Liver (tissue), 9 donors: Measurements from ENCODE around the gene ART3. TPM values are rescaled to one million over a fixed set of nuclear protein-coding genes. Genes with fewer than 3 reads are reported as not detected.

ENCODE experiments used
- DNase-seq: peaks from one replicate; pipeline ENCODE4 v3.0.0-alpha.2; 2017; ENCODE audit warnings: low spot score
- H3K27ac ChIP-seq, 2 donors: one replicate each; pipeline ENCODE4 v1.7.0; 2013; ENCODE audit warnings: inconsistent platforms in 2 of 2, low read length in 2 of 2, control low read depth in 1 of 2, low read depth in 1 of 2, mild to moderate bottlenecking in 1 of 2
- H3K27me3 ChIP-seq, 4 donors: one replicate each; pipeline versions ENCODE4 v1.6.1 to v1.7.0; 2013; ENCODE audit warnings: low read length in 3 of 4, inconsistent platforms in 1 of 4, mild to moderate bottlenecking in 1 of 4, moderate library complexity in 1 of 4; ENCODE audit not compliant: control insufficient read depth in 4 of 4, insufficient read depth in 4 of 4
- H3K36me3 ChIP-seq, 4 donors: one replicate each; pipeline versions ENCODE4 v1.6.1 to v1.7.0; 2013; ENCODE audit warnings: low read length in 3 of 4, mild to moderate bottlenecking in 3 of 4, low read depth in 1 of 4, moderate library complexity in 1 of 4; ENCODE audit not compliant: control insufficient read depth in 4 of 4, insufficient read depth in 3 of 4
- H3K4me1 ChIP-seq, 4 donors: one replicate each; pipeline versions ENCODE4 v1.6.1 to v1.7.0; 2013; ENCODE audit warnings: low read length in 3 of 4, mild to moderate bottlenecking in 3 of 4, moderate library complexity in 1 of 4; ENCODE audit not compliant: control insufficient read depth in 4 of 4, insufficient read depth in 4 of 4
- H3K4me3 ChIP-seq, 3 donors: one replicate each; pipeline versions ENCODE4 v1.6.1 to v1.7.0; 2013; ENCODE audit warnings: low read length in 3 of 3, control low read depth in 1 of 3, low read depth in 1 of 3, mild to moderate bottlenecking in 1 of 3
- H3K9ac ChIP-seq, 2 donors: one replicate each; pipeline ENCODE4 v1.7.0; 2013; ENCODE audit warnings: low read length in 2 of 2, mild to moderate bottlenecking in 2 of 2, moderate library complexity in 2 of 2, control low read depth in 1 of 2, low read depth in 1 of 2
- H3K9me3 ChIP-seq, 4 donors: one replicate each; pipeline versions ENCODE4 v1.6.1 to v1.7.0; 2013; ENCODE audit warnings: low read length in 3 of 4; ENCODE audit not compliant: control insufficient read depth in 4 of 4
- EGR1 ChIP-seq, 2 donors: IDR thresholded peaks; 2 replicates each; pipeline ENCODE4 v1.6.1; 2016 to 2018; ENCODE audit warnings: antibody characterized with exemption in 2 of 2, low read depth in 2 of 2
- FOXA1 ChIP-seq: IDR thresholded peaks from 2 replicates; pipeline ENCODE4 v1.6.1; 2016; ENCODE audit warnings: antibody characterized with exemption
- HNF4A ChIP-seq, 2 donors: conservative IDR thresholded peaks; 2 replicates each; pipeline ENCODE4 v1.6.1; 2016; ENCODE audit warnings: antibody characterized with exemption in 2 of 2, mild to moderate bottlenecking in 2 of 2
- NR2F2 ChIP-seq: IDR thresholded peaks from 2 replicates; pipeline ENCODE4 v1.6.1; 2016; ENCODE audit warnings: antibody characterized with exemption
- RAD21 ChIP-seq, 2 donors: IDR thresholded peaks; 2 replicates each; pipeline ENCODE4 v1.6.1; 2016; ENCODE audit warnings: antibody characterized with exemption in 2 of 2, mild to moderate bottlenecking in 2 of 2
- RXRA ChIP-seq, 2 donors: IDR thresholded peaks; 2 replicates each; pipeline ENCODE4 v1.6.1; 2017 to 2018; ENCODE audit warnings: antibody characterized with exemption in 2 of 2, mild to moderate bottlenecking in 1 of 2
- SP1 ChIP-seq: IDR thresholded peaks from 2 replicates; pipeline ENCODE4 v1.6.1; 2018; ENCODE audit warnings: antibody characterized with exemption, mild to moderate bottlenecking
- YY1 ChIP-seq: IDR thresholded peaks from 2 replicates; pipeline ENCODE4 v1.6.1; 2016; ENCODE audit warnings: antibody characterized with exemption, mild to moderate bottlenecking
- WGBS: extraction: QIAGEN DNeasy Blood & Tissue Kit; methylation state at CpG from one replicate; pipeline ENCODE4 v1.1.7; 2013; 5-methylcytosine and 5-hydroxymethylcytosine counted together
- polyA plus RNA-seq, 2 donors: library from polyadenylated mRNA; stranded (reverse) in 1 of 2; unstranded in 1 of 2; fragments of 200-250 nt in 1 of 2; fragments of >200 nt in 1 of 2; fragmentation: Nextera tagmentation in 1 of 2; extraction: Ambion mirVana in 1 of 2; gene quantifications; one replicate each; pipeline versions ENCODE4 v1.2.1 to v1.2.3, GENCODE V29; 2013 to 2015
- total RNA-seq, 2 donors: library from RNA; depleted of rRNA; stranded (reverse); fragments of >200 nt; gene quantifications; one replicate each; pipeline ENCODE4 v1.2.3, GENCODE V29; 2014
- TF ChIP-seq, protein P1 (sequence below): IDR thresholded peaks from 2 replicates; pipeline ENCODE4 v1.6.1; 2016; ENCODE audit warnings: antibody characterized with exemption, mild to moderate bottlenecking
- TF ChIP-seq, protein P2 (sequence below): IDR thresholded peaks from 2 replicates; pipeline ENCODE4 v1.6.1; 2016; ENCODE audit warnings: antibody characterized with exemption
- donor health status: healthy.
- donor health status: healthy.
- donor health status: healthy.
- donor health status: healthy.
- donor health status: healthy.

The ART3 gene
- total and polyA plus RNA-seq, 4 donors, result 0.08 TPM; not detected in 3

DNA sequence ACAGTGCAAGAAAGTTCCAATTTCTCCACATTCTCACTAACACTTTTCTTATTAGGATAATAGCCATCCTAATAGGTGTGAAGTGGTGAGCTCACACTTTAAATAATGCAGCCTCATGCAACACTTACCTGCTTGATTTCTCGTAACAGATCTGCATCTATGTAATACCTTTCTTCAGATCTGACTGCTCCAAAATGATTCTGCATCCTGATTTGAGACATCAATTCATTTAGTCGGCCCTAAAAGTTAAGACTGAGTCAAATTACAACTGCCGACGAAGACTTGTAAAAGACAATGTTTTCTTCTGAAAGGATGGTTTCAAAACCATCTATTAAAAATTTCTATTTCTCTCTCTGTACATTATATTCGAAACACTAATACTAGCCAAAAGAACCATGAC is 43.0 kb downstream of the ART3 start:
- H3K27me3 ChIP-seq, result no peaks in the 10 kb centered on the region
- H3K9ac ChIP-seq, result no peak overlapping the region
- DNase-seq, result no peak
- H3K27ac ChIP-seq, result no peak overlapping the region
- TF ChIP-seq RAD21 (IDR thresholded peaks at IDR 0.05) (no peak), RXRA (IDR thresholded peaks at IDR 0.05) (no peak), EGR1 (IDR thresholded peaks at IDR 0.05; ENCODE audit: low read depth in 2 of 2) (no peak)
- no peaks in the 10 kb centered on the region for H3K9me3 ChIP-seq
- 96% methylated on average over 5 of the region's 5 CpGs for WGBS
- H3K4me3 ChIP-seq, result no peak overlapping the region
- peaks cover 2 to 52% (median 40%) of the 10 kb centered on the region in 4 donors for H3K36me3 ChIP-seq
- no peaks in the 10 kb centered on the region for H3K4me1 ChIP-seq

DNA sequence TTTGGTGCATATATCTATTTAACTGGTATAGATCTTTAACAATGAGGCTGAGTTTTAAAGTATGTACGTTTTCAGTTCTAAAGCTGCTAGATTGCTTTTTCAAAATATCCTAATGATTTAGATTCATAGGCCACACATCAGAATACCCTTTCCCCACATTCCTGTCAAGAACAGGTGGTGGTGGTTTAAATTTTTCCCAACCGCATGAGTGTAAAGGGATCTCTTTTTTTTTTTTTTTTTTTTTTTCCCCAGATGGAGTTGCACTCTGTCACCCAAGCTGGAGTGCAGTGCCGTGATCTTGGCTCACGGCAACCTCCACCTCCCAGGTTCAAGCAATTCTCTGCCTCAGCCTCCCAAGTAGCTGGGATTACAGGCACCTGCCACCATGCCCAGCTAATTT is 45.7 kb downstream of the ART3 start:
- no peak for DNase-seq
- Histone ChIP-seq H3K4me3 (no peak overlapping the region), H3K9me3 (no peaks in the 10 kb centered on the region), H3K27ac (no peak overlapping the region), H3K27me3 (no peaks in the 10 kb centered on the region), H3K4me1 (no peaks in the 10 kb centered on the region), H3K36me3 (peaks cover 2 to 37% (median 29%) of the 10 kb centered on the region in 4 donors), H3K9ac (no peak overlapping the region)
- TF ChIP-seq RAD21 (IDR thresholded peaks at IDR 0.05), result no peak
- 86% methylated on average over 4 of the region's 4 CpGs for WGBS

DNA sequence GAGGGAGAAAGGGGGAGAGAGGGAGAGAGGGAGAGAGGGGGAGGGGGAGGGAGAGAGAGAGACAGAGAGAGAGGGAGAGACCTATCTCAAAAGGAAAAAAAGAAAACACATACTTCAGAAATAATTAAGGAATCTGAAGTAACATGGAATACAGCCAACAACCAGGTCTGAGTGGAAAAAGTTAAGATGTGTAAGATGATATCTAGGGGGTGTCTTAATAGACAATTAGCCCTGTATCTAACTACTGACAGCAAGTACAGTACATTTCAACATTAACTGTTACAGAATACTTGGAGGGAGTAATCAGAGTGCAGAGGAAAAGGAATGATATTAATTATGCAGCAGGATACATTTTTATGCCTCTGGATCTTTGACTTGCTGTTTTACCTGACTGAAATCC is 51.3 kb downstream of the ART3 start:
- H3K9me3 ChIP-seq, result no peaks in the 10 kb centered on the region
- H3K27ac ChIP-seq, result no peak overlapping the region
- H3K4me1 ChIP-seq, result no peaks in the 10 kb centered on the region
- no peak for DNase-seq
- H3K9ac ChIP-seq, result no peak overlapping the region
- no peak overlapping the region for H3K4me3 ChIP-seq
- peaks cover 2 to 27% (median 19%) of the 10 kb centered on the region in 4 donors for H3K36me3 ChIP-seq
- TF ChIP-seq NR2F2, result no peak
- TF ChIP-seq, protein P1, sequence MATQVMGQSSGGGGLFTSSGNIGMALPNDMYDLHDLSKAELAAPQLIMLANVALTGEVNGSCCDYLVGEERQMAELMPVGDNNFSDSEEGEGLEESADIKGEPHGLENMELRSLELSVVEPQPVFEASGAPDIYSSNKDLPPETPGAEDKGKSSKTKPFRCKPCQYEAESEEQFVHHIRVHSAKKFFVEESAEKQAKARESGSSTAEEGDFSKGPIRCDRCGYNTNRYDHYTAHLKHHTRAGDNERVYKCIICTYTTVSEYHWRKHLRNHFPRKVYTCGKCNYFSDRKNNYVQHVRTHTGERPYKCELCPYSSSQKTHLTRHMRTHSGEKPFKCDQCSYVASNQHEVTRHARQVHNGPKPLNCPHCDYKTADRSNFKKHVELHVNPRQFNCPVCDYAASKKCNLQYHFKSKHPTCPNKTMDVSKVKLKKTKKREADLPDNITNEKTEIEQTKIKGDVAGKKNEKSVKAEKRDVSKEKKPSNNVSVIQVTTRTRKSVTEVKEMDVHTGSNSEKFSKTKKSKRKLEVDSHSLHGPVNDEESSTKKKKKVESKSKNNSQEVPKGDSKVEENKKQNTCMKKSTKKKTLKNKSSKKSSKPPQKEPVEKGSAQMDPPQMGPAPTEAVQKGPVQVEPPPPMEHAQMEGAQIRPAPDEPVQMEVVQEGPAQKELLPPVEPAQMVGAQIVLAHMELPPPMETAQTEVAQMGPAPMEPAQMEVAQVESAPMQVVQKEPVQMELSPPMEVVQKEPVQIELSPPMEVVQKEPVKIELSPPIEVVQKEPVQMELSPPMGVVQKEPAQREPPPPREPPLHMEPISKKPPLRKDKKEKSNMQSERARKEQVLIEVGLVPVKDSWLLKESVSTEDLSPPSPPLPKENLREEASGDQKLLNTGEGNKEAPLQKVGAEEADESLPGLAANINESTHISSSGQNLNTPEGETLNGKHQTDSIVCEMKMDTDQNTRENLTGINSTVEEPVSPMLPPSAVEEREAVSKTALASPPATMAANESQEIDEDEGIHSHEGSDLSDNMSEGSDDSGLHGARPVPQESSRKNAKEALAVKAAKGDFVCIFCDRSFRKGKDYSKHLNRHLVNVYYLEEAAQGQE, result no peak
- TF ChIP-seq EGR1 (IDR thresholded peaks at IDR 0.05; ENCODE audit: low read depth in 2 of 2), result no peak
- TF ChIP-seq, protein P2, sequence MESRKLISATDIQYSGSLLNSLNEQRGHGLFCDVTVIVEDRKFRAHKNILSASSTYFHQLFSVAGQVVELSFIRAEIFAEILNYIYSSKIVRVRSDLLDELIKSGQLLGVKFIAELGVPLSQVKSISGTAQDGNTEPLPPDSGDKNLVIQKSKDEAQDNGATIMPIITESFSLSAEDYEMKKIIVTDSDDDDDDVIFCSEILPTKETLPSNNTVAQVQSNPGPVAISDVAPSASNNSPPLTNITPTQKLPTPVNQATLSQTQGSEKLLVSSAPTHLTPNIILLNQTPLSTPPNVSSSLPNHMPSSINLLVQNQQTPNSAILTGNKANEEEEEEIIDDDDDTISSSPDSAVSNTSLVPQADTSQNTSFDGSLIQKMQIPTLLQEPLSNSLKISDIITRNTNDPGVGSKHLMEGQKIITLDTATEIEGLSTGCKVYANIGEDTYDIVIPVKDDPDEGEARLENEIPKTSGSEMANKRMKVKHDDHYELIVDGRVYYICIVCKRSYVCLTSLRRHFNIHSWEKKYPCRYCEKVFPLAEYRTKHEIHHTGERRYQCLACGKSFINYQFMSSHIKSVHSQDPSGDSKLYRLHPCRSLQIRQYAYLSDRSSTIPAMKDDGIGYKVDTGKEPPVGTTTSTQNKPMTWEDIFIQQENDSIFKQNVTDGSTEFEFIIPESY, result no peak
- no peak for TF ChIP-seq SP1
- TF ChIP-seq RXRA (IDR thresholded peaks at IDR 0.05), result no peak
- TF ChIP-seq FOXA1, result no peak
- TF ChIP-seq HNF4A (conservative IDR thresholded peaks at IDR 0.05), result no peak
- no peak for TF ChIP-seq YY1
- no peaks in the 10 kb centered on the region for H3K27me3 ChIP-seq
